AG10803 (cell line): ENCODE measurements around the gene MCRIP2.

Source experiments
- DNase-seq: peaks from one replicate; pipeline ENCODE4 v3.0.0; 2010; ENCODE audit warnings: low read depth
- H3K4me3 ChIP-seq: 2 replicates; pipeline ENCODE4 v1.5.1; 2011; ENCODE audit warnings: mild to moderate bottlenecking, low read length, control low read depth
- CTCF ChIP-seq: conservative IDR thresholded peaks from 2 replicates; pipeline ENCODE4 v1.5.1; 2011; ENCODE audit warnings: mild to moderate bottlenecking, low read length, control low read depth, inconsistent platforms

Gene MCRIP2

GRCh38 chr16:676913-677312, 35.3 kb downstream of the MCRIP2 start:
- TF ChIP-seq CTCF, result no peak
- DNase-seq, result no peak
- no peak overlapping the region for H3K4me3 ChIP-seq

GRCh38 chr16:677316-678190, 35.9 kb downstream of the MCRIP2 start:
- no peak for TF ChIP-seq CTCF
- H3K4me3 ChIP-seq, result no peak overlapping the region
- no peak for DNase-seq

GRCh38 chr16:678209-678857, 36.7 kb downstream of the MCRIP2 start:
- no peak for TF ChIP-seq CTCF
- no peak for DNase-seq
- H3K4me3 ChIP-seq, result no peak overlapping the region

GRCh38 chr16:678858-679813, 37.5 kb downstream of the MCRIP2 start:
- DNase-seq, result peak; percentile 38

GRCh38 chr16:679814-680624, 38.4 kb downstream of the MCRIP2 start, which contains the start of gene STUB1:
STUB1 (plus strand) TSS chr16:680410; CDS start chr16:680526, 116 bp downstream.
- peak within 1 kb of the TSS; percentile 76 for H3K4me3 ChIP-seq
- TF ChIP-seq CTCF, result no peak
- DNase-seq, result peak; percentile 84

More at GRCh38 chr16:678858-679813, 37.5 kb downstream of the MCRIP2 start:
- TF ChIP-seq CTCF, result no peak
- H3K4me3 ChIP-seq, result peak overlapping the region; percentile 66

- DNase-seq, result no peak
- H3K4me3 ChIP-seq, result peak overlapping the region; percentile 76
- no peak for TF ChIP-seq CTCF
Measured at GRCh38 chr16:680625-680945, 39.0 kb downstream of the MCRIP2 start.
